HG02623 (cell line): ENCODE measurements around the gene LILRB5.
"Not testable (repeated sequence)": the region's sequence is repeated elsewhere in the genome, so short reads cannot be mapped to it uniquely, and the experiment has no call there.

Experiments
- ATAC-seq: cut with Tn5 transposase; IDR thresholded peaks from one replicate; pipeline ENCODE4 v1.9.1; 2021; ENCODE audit warnings: moderate library complexity; ENCODE audit not compliant: unreplicated experiment

Gene LILRB5

DNA sequence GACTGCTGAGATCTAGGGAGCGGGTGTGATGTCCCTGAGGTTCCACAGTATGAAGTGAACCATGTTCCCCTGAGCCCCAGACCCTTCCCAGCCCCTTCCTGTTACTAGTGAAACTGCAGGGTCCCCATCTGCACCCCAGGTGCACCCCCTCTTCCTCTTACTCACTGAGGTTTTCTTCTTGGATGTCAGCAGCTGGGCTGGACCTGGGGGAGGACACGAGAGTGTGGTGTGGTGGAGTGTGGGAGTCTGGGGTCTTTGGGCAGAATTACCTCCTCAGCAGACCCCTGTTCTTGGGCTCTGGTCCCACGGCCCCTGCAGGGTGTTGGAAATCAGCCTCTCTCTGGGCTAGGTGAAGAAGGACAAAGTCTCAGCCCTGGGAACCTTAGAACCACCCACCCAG lies 11.1 kb downstream of the LILRB5 start:
- ATAC-seq = no peak

DNA sequence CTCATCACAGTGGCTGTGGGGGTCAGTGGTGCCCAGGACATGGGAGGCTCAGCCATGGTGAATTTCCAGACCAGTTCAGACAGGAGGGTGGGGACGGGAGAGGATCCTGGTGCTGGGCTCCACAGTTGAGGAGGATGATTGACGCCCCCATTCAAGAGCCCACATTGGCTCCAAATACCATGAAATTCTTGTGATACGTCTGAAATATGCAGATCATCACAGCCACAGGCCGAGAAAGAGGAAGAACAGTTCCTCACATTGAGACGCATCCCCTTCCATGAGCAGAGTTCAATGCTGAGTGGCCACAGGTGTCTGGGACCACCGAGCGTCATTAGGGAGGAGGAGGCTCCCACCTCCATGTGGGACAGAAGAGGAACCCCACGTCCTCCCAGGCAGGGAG lies 13.3 kb downstream of the LILRB5 start:
- ATAC-seq = not testable (repeated sequence)

- ATAC-seq = not testable (repeated sequence)
These were observed 14.4 kb downstream of the LILRB5 start, which contains the start of gene LILRA6 for GRCh38 chr19:54242646-54243045. LILRA6 (minus strand) TSS chr19:54242790.

- not testable (repeated sequence) for ATAC-seq
These were observed 14.8 kb downstream of the LILRB5 start for GRCh38 chr19:54242234-54242633.

DNA sequence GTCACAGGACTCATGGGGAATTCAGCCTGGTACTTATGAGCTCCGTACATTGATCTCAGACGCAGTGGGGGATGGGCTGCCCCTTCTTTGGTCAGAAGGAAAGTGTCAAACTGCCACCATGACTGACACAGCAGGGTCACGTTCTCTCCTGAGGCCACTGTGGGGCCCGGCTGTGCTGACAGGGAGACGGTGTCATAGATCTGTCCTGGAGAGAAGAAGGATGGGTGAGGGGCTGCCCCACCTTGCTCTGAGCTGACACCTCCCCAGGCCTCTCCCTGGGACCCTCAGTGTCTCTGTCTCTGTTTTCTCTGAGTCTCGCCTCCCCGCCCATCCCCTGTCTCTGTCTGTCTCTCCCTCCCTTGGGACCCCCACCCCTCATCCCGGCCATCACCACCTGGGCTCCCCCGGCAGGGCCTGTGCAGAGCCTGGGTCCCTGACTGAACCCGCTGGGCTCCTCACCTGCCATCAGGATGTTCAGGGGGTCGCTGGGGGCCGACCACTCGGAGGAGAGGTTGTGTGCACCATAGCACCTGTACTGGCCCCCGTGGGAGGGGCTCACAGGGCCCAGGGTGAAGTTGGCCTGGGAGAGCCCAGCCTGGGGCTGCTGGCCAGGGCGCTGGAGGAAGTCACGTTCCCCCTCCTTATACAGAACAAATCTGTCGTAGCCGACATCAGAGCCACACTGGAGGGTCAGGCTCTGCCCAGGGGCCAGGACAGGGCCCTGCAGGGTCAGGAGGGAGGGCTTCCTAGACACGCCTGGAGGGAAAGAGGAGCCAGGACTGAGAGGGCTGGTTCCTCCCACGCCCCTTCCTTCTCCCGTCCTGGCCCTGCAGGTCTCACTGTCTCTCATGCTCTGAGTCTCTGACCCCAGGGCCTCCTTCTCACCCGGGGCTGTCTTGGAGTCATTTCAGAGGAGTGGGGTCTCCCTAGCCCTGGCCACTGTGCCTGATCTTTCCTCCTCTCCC lies 16.4 kb downstream of the LILRB5 start:
- ATAC-seq = not testable (repeated sequence)

DNA sequence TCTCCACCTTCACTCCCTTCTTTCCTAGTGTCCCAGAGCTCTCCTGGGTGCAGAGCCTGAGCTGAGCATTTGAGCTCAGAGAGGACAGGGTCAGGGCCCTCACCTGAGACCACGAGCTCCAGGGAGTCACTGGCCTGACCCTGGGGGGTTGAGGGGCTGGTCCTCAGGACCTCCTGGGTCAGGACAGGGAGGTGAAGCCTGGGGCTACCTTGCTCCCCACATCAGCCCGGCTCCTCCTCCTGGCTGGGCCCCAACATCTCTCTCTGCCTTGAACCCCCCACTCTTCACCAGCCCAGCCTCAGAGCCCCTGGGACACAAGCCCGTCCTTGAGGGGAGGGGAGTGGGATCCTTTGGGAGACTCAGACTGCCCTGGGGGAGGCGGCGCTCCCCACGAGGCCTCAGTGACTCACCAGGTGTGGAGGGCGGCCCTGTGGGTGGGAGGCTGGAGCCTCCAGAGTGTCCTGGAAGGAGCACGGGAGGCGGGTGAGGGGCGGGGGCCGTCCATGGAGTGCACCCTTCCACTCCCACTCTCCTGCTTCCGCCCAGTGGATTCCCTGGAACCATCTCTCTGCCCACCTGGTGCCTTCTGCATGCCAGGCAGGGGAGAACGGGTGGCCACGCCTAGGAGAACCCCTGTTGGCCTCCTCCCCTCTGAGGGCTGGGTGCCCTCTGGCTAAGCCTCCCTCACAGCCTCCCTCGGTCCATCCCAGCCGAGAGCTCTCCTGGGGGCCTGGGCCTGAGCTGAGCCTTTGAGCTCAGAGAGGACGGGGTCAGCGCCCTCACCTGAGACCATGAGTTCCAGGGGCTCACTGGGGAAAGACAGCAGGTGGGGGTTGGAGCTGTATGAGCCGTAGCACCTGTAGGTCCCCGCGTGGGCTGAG lies 17.3 kb downstream of the LILRB5 start:
- not testable (repeated sequence) for ATAC-seq

- ATAC-seq = no peak
These were observed 23.1 kb downstream of the LILRB5 start for GRCh38 chr19:54233941-54234340.

- ATAC-seq = peak; percentile 45
These were observed 25.8 kb downstream of the LILRB5 start for GRCh38 chr19:54231077-54231931.

DNA sequence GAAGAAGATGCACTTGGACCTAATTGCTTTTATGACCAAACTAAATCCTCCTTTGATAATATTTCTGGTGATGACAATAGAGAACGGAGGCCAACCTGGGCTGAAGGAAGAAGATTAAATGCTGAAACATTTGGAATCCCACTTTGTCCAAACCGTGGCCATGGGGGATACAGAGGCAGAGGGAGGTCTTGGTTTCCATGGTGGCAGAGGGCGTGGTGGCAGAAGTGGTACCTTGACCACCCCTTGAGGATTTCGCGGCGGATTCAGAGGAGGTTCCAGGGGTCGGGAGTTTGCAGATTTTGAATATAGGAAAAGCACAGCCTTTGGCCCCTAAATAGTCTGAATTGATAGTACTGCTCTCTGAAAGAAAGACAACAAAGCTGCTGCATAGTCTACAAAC lies 27.0 kb downstream of the LILRB5 start:
- no peak for ATAC-seq

DNA sequence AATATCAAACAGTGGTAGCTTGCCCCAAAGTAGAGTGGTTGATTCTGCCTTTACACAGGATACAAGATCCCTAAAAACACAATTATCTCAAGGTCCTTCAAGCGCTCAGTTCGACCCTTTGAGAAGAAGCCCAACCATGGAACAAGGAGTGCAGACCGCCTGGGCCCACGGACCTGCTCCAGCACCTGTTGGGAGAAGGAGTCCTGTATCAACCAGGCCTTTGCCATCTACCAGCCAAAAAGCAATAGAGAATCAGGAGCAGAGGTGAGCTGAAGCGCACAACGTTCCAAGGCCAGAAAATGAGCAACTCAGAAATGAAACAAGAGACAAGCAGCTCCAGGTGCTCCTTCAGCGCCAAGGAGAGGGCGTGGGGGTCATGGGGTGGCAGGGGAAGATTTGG lies 27.9 kb downstream of the LILRB5 start:
- ATAC-seq = no peak

DNA sequence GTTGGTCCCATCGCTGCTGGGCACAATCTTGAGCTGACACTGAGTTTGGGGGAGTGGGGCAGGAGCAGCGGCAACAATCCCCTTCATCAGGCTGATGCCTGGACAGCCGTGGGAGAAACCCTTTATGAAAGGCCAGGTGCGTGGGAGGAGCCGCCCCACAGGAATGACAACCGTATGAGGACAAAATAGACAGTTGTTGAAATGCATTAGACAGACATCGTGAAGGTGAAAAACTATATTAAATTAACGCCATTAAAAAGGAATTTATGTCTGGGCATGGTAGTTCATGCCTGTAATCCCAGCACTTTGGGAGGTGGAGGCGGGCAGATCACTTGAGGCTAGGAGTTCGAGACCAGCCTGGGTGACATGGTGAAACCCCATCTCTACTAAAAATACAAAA lies 32.5 kb downstream of the LILRB5 start:
- ATAC-seq = not testable (repeated sequence)

DNA sequence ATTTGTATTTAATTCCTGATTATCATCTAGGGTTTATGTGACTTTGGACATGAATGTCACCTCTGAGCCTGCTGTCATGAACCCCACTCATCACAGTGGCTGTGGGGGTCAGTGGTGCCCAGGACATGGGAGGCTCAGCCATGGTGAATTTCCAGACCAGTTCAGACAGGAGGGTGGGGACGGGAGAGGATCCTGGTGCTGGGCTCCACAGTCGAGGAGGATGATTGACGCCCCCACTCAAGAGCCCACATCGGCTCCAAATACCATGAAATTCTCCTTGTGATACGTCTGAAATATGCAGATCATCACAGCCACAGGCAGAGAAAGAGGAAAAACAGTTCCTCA lies 33.2 kb downstream of the LILRB5 start:
- not testable (repeated sequence) for ATAC-seq

DNA sequence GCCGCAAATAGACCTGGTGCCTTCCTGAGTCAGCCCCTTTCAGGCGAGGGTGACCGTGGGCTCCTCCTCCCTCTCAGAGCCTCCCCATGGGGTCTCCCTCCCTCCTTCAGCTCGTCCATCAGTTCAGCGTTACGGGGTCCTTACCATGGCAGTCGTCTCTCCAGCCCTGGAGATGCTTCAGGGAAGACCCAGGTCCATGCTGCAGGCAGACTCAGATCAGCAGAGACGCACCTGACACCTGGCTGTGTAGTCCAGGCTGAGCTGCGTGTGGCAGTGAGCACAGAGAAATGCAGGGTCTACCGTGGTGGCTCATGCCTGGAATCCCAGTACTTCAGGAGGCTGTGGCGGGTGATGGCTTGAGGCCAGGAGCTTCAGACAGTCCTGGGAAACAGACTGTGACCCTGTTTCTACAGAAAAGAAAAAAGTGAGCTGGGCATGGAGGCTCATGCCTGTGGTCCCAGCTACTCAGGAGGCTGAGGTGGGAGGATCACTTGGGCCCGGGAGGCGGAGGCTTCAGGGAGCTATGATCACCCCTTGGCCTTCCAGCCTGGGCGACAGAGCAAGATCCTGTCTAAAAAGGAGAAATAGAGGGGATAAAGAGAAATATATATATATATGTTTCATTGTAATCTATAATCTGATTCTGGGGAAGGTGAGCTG lies 33.7 kb downstream of the LILRB5 start:
- ATAC-seq = not testable (repeated sequence)

GRCh38 chr19:54222474-54223276 lies 34.4 kb downstream of the LILRB5 start, which contains the start of gene LILRB3:
LILRB3 (minus strand) TSS chr19:54223007; CDS start chr19:54222976, 31 bp downstream.
- ATAC-seq = not testable (repeated sequence)

DNA sequence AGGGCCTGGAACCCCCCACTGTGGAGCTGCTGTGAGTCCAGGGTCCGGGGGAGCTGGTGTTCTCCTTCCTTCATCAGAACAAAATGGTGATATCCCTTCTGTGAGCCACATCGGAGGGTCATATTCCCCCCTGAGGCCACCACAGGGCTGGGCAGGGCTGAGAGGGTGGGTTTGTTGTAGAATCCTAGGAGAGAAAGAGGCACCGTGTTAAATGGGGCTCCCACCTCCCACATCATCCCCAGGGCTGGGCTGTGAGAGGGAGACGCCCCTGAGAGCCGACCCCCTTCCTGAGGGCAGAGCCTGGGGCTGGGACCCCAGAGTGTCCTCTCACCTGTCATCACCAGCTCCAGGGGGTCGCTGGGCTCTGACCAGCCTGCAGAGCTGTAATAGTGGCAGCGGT lies 35.1 kb downstream of the LILRB5 start:
- ATAC-seq = not testable (repeated sequence)

DNA sequence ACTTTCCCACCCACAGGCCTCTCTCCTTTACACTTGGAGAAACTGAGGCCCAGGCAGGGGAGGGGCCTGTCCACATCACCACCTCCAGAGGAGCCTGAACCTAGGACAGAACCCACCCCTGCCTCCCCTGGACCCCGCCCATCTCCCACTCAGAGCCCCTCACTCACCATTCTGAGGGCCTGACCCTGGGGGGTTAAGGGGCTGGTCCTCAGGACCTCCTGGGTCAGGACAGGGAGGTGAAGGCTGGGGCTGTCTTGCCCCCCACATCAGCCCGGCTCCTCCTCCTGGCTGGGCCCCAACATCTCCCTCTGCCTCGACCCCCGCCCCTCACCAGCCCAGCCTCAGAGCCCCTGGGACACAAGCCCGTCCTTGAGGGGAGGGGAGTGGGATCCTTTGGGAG lies 37.4 kb downstream of the LILRB5 start:
- not testable (repeated sequence) for ATAC-seq

- no peak for ATAC-seq
These were observed 38.0 kb downstream of the LILRB5 start for GRCh38 chr19:54218960-54219661.

GRCh38 chr19:54218259-54218658 lies 38.8 kb downstream of the LILRB5 start:
- ATAC-seq = no peak
